ENCODE results near the gene NFIA. TPM values are rescaled to one million over a fixed set of nuclear protein-coding genes. Genes with fewer than 3 reads are reported as not detected.

Gene NFIA
- total RNA-seq, 4 donors from 2014 or later, result 134 to 183 (median 148) TPM

- Histone ChIP-seq H3K27me3 (no peaks in the 10 kb centered on the region), H3K4me1 (peaks cover 78 to 92% (median 87%) of the 10 kb centered on the region in 4 donors), H3K36me3 (peaks cover 1 to 5% (median 3%) of the 10 kb centered on the region in 4 donors), H3K4me3 (no peak overlapping the region), H3K9me3 (no peaks in the 10 kb centered on the region), H3K27ac (replicated peaks in 1 of 4) (peak overlapping the region; percentile 70 to 80 (median 72))
- WGBS, result 37% methylated on average over 4 of the region's 4 CpGs
- DNase-seq (ENCODE audit: extremely low spot score), result no peak
- TF ChIP-seq POLR2AphosphoS5 (IDR thresholded peaks at IDR 0.05) (peak; percentile 47 to 52), POLR2A (IDR thresholded peaks at IDR 0.05; ENCODE audit: low read depth) (no peak)
- intact Hi-C loops (cut with DNase I), result loop anchor here (5.0 to 10.0 kb wide), 4 partner anchors 192 to 476 kb away; partner anchors contain the start of gene TM2D1
These were observed 368.1 kb downstream of the NFIA start for GRCh38 chr1:61450454-61450853.

DNA sequence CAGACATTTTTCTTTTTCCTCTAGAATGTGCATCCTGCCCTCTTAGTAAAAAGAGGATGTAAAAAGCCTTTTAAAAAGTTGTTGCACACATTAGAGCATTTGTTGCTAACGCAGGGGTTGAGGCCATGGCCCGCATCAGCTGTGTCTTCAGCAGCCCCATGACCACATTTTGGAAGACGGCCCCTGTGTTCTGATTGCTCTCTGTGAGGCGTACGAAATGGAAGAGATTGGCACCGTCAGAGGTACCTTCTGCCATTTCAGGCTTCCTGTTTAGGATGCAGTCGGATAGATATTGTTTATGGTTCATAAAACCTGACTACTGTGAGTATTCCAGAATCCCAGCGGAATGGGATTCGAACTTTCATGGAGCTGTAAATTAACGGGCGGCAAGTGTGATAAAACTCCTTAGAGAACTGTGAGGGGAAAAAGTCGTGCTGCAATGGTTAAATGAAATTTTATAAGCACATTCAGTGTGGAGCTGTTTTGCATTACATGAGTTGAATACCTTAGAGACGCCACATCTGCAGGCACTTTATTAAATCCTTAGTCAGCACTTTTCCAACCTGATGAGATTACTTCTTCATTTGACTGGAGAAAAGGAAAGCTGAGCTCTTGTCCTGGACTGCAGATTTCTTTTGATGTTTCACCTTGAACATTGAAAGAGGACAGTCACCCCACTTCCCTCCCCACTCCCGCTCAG lies 368.7 kb downstream of the NFIA start:
- Histone ChIP-seq H3K27ac (replicated peaks in 1 of 4) (peak overlapping the region; percentile 70 to 80 (median 72)), H3K9me3 (no peaks in the 10 kb centered on the region), H3K27me3 (no peaks in the 10 kb centered on the region), H3K4me3 (no peak overlapping the region), H3K4me1 (peaks cover 73 to 86% (median 82%) of the 10 kb centered on the region in 4 donors), H3K36me3 (peaks cover 3 to 10% (median 9%) of the 10 kb centered on the region in 4 donors)
- no peak for DNase-seq (ENCODE audit: extremely low spot score)
- WGBS, result 62% methylated on average over 14 of the region's 14 CpGs
- intact Hi-C loops (cut with DNase I), result loop anchor here (5.0 to 10.0 kb wide), 4 partner anchors 191 to 476 kb away; partner anchors contain the start of gene TM2D1
- no peak for TF ChIP-seq EP300 (IDR thresholded peaks at IDR 0.05)
- TF ChIP-seq POLR2A (IDR thresholded peaks at IDR 0.05; ENCODE audit: low read depth), result no peak
- TF ChIP-seq POLR2AphosphoS5 (IDR thresholded peaks at IDR 0.05), result no peak
- TF ChIP-seq, protein P1, sequence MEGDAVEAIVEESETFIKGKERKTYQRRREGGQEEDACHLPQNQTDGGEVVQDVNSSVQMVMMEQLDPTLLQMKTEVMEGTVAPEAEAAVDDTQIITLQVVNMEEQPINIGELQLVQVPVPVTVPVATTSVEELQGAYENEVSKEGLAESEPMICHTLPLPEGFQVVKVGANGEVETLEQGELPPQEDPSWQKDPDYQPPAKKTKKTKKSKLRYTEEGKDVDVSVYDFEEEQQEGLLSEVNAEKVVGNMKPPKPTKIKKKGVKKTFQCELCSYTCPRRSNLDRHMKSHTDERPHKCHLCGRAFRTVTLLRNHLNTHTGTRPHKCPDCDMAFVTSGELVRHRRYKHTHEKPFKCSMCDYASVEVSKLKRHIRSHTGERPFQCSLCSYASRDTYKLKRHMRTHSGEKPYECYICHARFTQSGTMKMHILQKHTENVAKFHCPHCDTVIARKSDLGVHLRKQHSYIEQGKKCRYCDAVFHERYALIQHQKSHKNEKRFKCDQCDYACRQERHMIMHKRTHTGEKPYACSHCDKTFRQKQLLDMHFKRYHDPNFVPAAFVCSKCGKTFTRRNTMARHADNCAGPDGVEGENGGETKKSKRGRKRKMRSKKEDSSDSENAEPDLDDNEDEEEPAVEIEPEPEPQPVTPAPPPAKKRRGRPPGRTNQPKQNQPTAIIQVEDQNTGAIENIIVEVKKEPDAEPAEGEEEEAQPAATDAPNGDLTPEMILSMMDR (IDR thresholded peaks at IDR 0.05), result no peak

DNA sequence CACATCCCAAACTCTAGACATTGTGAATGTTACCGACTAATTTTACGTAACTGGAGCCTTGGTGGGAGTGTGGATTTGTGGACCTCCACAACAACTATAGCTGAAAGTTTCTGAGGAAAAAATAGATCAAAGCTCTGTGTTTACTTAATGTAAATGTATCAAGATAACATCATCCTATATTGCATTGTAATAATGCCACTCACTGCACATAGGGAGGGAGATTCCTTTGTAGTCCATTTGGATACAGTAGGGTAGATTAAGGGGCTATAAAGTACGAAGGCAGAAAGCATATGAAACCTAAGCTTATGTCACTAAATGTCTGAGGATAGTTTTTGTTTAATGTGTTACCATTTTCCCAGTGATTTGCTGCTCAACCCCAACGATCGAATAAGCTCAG lies 369.2 kb downstream of the NFIA start:
- 83% methylated on average over 5 of the region's 5 CpGs for WGBS
- TF ChIP-seq POLR2A (IDR thresholded peaks at IDR 0.05; ENCODE audit: low read depth), result no peak
- no peak for TF ChIP-seq POLR2AphosphoS5 (IDR thresholded peaks at IDR 0.05)
- no peak for TF ChIP-seq EP300 (IDR thresholded peaks at IDR 0.05)
- TF ChIP-seq, protein P1 (IDR thresholded peaks at IDR 0.05), result no peak
- H3K4me1 ChIP-seq, result peaks cover 67 to 81% (median 76%) of the 10 kb centered on the region in 4 donors
- intact Hi-C loops (cut with DNase I), result loop anchor here (5.0 to 10.0 kb wide), 4 partner anchors 191 to 477 kb away; partner anchors contain the start of gene TM2D1
- H3K27ac ChIP-seq (replicated peaks in 1 of 4), result peak overlapping the region; percentile 70 to 80 (median 72)
- no peaks in the 10 kb centered on the region for H3K27me3 ChIP-seq
- DNase-seq (ENCODE audit: extremely low spot score), result no peak
- peaks cover 3 to 13% (median 11%) of the 10 kb centered on the region in 4 donors for H3K36me3 ChIP-seq
- no peaks in the 10 kb centered on the region for H3K9me3 ChIP-seq
- H3K4me3 ChIP-seq, result no peak overlapping the region

DNA sequence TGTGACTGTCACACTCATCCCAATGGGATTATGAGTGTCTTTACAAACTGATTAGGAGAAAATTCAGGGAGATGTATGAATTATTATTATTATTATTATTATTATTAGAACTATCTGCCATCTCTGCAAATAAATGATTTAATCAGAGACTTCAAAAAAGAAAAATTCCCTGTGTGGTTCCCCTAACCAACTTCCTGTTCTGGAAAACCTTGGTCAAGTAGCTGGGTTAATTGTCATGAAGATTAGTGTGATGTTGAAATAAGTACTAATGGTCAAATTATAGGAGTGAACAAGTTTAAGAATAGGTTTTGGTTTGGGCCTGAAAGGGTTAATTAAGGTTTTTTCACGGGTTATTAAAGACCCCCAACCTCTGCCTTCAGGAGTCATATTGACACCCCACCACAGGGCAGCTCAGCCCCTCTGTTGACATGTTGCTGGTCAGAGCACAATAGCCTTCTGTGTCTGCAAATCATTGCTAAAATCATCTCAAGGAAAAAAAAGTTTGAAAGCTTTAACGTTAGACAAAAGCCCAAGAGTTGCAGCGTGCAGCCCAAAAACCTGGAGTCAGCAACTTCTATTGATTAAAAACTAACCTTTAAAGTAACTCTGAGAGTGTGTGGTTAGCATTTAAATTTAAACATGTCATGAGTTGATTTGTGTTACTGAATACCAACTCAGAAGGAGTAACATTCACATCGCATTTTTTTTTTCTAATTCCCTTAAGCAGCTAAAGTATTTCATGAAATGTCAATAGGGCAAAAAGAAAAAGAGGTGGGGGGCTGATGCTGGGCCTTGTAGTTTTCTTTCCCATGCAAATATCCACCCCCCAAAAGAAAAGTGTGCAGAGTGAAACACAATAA lies 370.0 kb downstream of the NFIA start:
- H3K4me1 ChIP-seq, result peaks cover 61 to 72% (median 69%) of the 10 kb centered on the region in 4 donors
- no peak overlapping the region for H3K4me3 ChIP-seq
- H3K36me3 ChIP-seq, result peaks cover 3 to 21% (median 13%) of the 10 kb centered on the region in 4 donors
- DNase-seq (ENCODE audit: extremely low spot score), result no peak
- intact Hi-C loops (cut with DNase I), result loop anchor here (5.0 to 10.0 kb wide), 4 partner anchors 190 to 478 kb away; partner anchors contain the start of gene TM2D1
- TF ChIP-seq POLR2AphosphoS5 (IDR thresholded peaks at IDR 0.05) (no peak), EP300 (IDR thresholded peaks at IDR 0.05) (no peak), POLR2A (IDR thresholded peaks at IDR 0.05; ENCODE audit: low read depth) (no peak)
- TF ChIP-seq, protein P1 (IDR thresholded peaks at IDR 0.05), result no peak
- peak overlapping the region; percentile 70 to 80 (median 72) for H3K27ac ChIP-seq (replicated peaks in 1 of 4)
- H3K9me3 ChIP-seq, result no peaks in the 10 kb centered on the region
- WGBS, result 7% methylated on average over 4 of the region's 4 CpGs
- no peaks in the 10 kb centered on the region for H3K27me3 ChIP-seq

Measured in esophagus muscularis mucosa (tissue), 4 donors.